Ishikawa (cell line): Measurements from ENCODE around the gene KIT.

Experiments
- CEBPB ChIP-seq: IDR thresholded peaks from 2 replicates; pipeline ENCODE4 v1.6.1; 2012
- CREB1 ChIP-seq: IDR thresholded peaks from 2 replicates; pipeline ENCODE4 v1.6.1; 2012; ENCODE audit warnings: low read depth
- EGR1 ChIP-seq: IDR thresholded peaks from 2 replicates; pipeline ENCODE4 v1.6.1; 2012
- EP300 ChIP-seq: IDR thresholded peaks from 2 replicates; pipeline ENCODE4 v1.6.1; 2012; ENCODE audit warnings: borderline replicate concordance
- FOXM1 ChIP-seq: IDR thresholded peaks from 2 replicates; pipeline ENCODE4 v1.6.1; 2012; ENCODE audit warnings: low read depth, borderline replicate concordance
- MAX ChIP-seq: IDR thresholded peaks from 2 replicates; pipeline ENCODE4 v1.6.1; 2012
- NFIC ChIP-seq: IDR thresholded peaks from 2 replicates; pipeline ENCODE4 v1.6.1; 2012
- RAD21 ChIP-seq: IDR thresholded peaks from 2 replicates; pipeline ENCODE4 v1.6.1; 2012; ENCODE audit warnings: low read depth
- REST ChIP-seq: IDR thresholded peaks from 2 replicates; pipeline ENCODE4 v1.6.1; 2012; ENCODE audit warnings: low read depth, mild to moderate bottlenecking
- TAF1 ChIP-seq: IDR thresholded peaks from 2 replicates; pipeline ENCODE4 v1.6.1; 2012; ENCODE audit warnings: low read depth, mild to moderate bottlenecking
- TCF12 ChIP-seq: IDR thresholded peaks from 2 replicates; pipeline ENCODE4 v1.6.1; 2012; ENCODE audit warnings: low read depth
- TEAD4 ChIP-seq: IDR thresholded peaks from 2 replicates; pipeline ENCODE4 v1.6.1; 2012
- USF1 ChIP-seq: IDR thresholded peaks from 2 replicates; pipeline ENCODE4 v1.6.1; 2012
- YY1 ChIP-seq: IDR thresholded peaks from 2 replicates; pipeline ENCODE4 v1.6.1; 2012; ENCODE audit warnings: low read depth
- ZBTB7A ChIP-seq: IDR thresholded peaks from 2 replicates; pipeline ENCODE4 v1.6.1; 2012; ENCODE audit warnings: low read depth

The KIT gene

GRCh38 chr4:54637325-54637724 is 20.4 kb upstream of the KIT start:
- TF ChIP-seq YY1 (no peak), TCF12 (no peak), ZBTB7A (no peak)

- TF ChIP-seq TEAD4: no peak
- TF ChIP-seq YY1: no peak
- no peak for TF ChIP-seq CEBPB
- TF ChIP-seq TCF12: no peak
- TF ChIP-seq MAX: no peak
- TF ChIP-seq FOXM1: no peak
- TF ChIP-seq USF1: no peak
- no peak for TF ChIP-seq EGR1
- no peak for TF ChIP-seq EP300
- TF ChIP-seq ZBTB7A: no peak
- no peak for TF ChIP-seq TAF1
- no peak for TF ChIP-seq NFIC
- no peak for TF ChIP-seq CREB1
Observed at GRCh38 chr4:54643172-54643571, 14.6 kb upstream of the KIT start.

- no peak for TF ChIP-seq EP300
- no peak for TF ChIP-seq EGR1
- TF ChIP-seq ZBTB7A: no peak
- no peak for TF ChIP-seq REST
- TF ChIP-seq CEBPB: no peak
- TF ChIP-seq NFIC: no peak
- TF ChIP-seq MAX: no peak
- no peak for TF ChIP-seq FOXM1
- TF ChIP-seq TAF1: no peak
- no peak for TF ChIP-seq TEAD4
- TF ChIP-seq TCF12: no peak
- no peak for TF ChIP-seq USF1
- no peak for TF ChIP-seq RAD21
- TF ChIP-seq CREB1: no peak
- TF ChIP-seq YY1: no peak
Observed at GRCh38 chr4:54643958-54644751, 13.6 kb upstream of the KIT start.

GRCh38 chr4:54645830-54646229 is 11.9 kb upstream of the KIT start:
- TF ChIP-seq EP300 (no peak), TAF1 (no peak), TCF12 (no peak), YY1 (no peak), FOXM1 (no peak), ZBTB7A (no peak), TEAD4 (no peak), EGR1 (no peak), REST (no peak), NFIC (no peak), CREB1 (no peak), MAX (no peak)

GRCh38 chr4:54647070-54647469 is 10.7 kb upstream of the KIT start:
- TF ChIP-seq EGR1 (no peak), CEBPB (no peak), REST (no peak), NFIC (no peak)
